Stimulated activated naive CD8-positive, alpha-beta T cell treated with anti-CD3 and anti-CD28 coated beads, Interleukin-15, amount 100 ng/mL, for 72 hours (primary cell): ENCODE measurements around the gene BRD1.

ENCODE experiments used
- ATAC-seq: fragments of 150-1000 bp; cut with Tn5 transposase; 2 replicates; pipeline ENCODE4 v1.10.0; 2021; ENCODE audit warnings: mild to moderate bottlenecking, moderate library complexity
- DNase-seq, 2 donors: peaks; one replicate each; pipeline ENCODE4 v3.0.0; 2021 to 2022
- H3K27ac Mint-ChIP-seq, 2 donors: one replicate each; pipeline ENCODE4 v1.8.0; 2022; ENCODE audit warnings: mild to moderate bottlenecking in 2 of 2, mixed read lengths in 2 of 2, moderate library complexity in 2 of 2
- H3K27me3 Mint-ChIP-seq: one replicate; pipeline ENCODE4 v1.8.0; 2022; ENCODE audit warnings: mixed read lengths
- H3K4me1 Mint-ChIP-seq: one replicate; pipeline ENCODE4 v1.8.0; 2022; ENCODE audit warnings: mild to moderate bottlenecking, mixed read lengths
- H3K4me3 Mint-ChIP-seq, 2 donors: one replicate each; pipeline ENCODE4 v1.8.0; 2022; ENCODE audit warnings: mild to moderate bottlenecking in 2 of 2, mixed read lengths in 2 of 2, moderate library complexity in 1 of 2
- H3K9me3 Mint-ChIP-seq, 2 donors: one replicate each; pipeline ENCODE4 v1.8.0; 2022; ENCODE audit warnings: mixed read lengths in 2 of 2

Gene BRD1

DNA sequence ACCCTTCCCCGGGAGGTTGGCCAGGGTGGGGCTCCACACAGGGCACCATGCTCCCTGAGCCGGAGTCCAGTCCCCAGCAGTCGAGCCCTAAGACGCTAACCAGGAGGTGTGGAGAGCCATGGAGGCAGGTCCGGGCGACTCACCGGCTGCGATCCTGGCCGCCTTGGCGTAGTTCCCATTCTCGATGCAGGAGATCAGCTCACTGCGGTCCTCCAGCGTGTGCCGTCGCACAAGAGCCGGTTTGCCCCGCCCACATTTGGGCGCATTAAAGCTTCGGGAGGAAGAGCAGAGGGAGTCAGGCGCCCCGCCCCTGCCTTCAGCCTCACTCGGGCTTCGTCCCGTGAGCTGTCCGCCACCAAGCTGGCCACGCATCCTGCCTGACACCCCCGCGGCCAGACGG lies 50.8 kb downstream of the BRD1 start:
- no peak overlapping the region for H3K4me3 Mint-ChIP-seq
- H3K27me3 Mint-ChIP-seq = no peaks in the 10 kb centered on the region
- ATAC-seq (no peak), DNase-seq (no peak)
- H3K9me3 Mint-ChIP-seq = no peaks in the 10 kb centered on the region
- H3K4me1 Mint-ChIP-seq = peaks cover 27% of the 10 kb centered on the region
- H3K27ac Mint-ChIP-seq = peak overlapping the region in 1 of 2 donors; percentile 52

- no peak for DNase-seq
- H3K4me1 Mint-ChIP-seq = peaks cover 27% of the 10 kb centered on the region
- peak; percentile 7 for ATAC-seq
- H3K27ac Mint-ChIP-seq = peak overlapping the region in 1 of 2 donors; percentile 65
- no peaks in the 10 kb centered on the region for H3K9me3 Mint-ChIP-seq
- no peaks in the 10 kb centered on the region for H3K27me3 Mint-ChIP-seq
- no peak overlapping the region for H3K4me3 Mint-ChIP-seq
Observed at GRCh38 chr22:49775867-49776511, 51.7 kb downstream of the BRD1 start.

- DNase-seq (no peak), ATAC-seq (no peak)
- Mint-ChIP-seq H3K4me3 (peak overlapping the region in 1 of 2 donors; percentile 44), H3K4me1 (peaks cover 32% of the 10 kb centered on the region), H3K27me3 (no peaks in the 10 kb centered on the region), H3K27ac (peak overlapping the region in 1 of 2 donors; percentile 68), H3K9me3 (no peaks in the 10 kb centered on the region)
Observed at GRCh38 chr22:49775191-49775866, 52.3 kb downstream of the BRD1 start.

GRCh38 chr22:49774499-49775151 lies 53.0 kb downstream of the BRD1 start:
- Mint-ChIP-seq H3K4me1 (peaks cover 28% of the 10 kb centered on the region), H3K4me3 (no peak overlapping the region), H3K9me3 (no peaks in the 10 kb centered on the region), H3K27ac (peak overlapping the region; percentile 61 to 68), H3K27me3 (no peaks in the 10 kb centered on the region)
- DNase-seq = no peak
- no peak for ATAC-seq

DNA sequence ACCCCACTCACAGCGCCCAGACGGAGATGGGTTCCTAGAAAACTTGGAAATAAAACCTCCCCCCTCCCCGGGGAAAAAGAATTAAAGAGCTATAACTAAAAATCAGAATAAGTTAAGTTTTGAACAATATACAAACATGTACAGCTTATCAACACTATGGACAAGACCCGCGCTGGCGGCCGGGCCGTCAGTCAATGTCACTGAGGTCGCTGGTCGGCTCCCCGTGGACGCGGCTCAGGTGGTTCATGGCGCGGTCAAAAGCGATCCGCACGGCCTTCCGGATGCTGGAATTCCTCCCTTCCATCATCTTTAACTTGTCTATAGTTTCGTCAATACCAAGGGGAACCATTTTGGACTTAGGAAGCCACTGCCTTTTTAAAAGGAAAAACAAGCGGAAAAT lies 53.6 kb downstream of the BRD1 start:
- ATAC-seq (no peak), DNase-seq (no peak)
- Mint-ChIP-seq H3K27ac (no peak overlapping the region), H3K9me3 (no peaks in the 10 kb centered on the region), H3K27me3 (no peaks in the 10 kb centered on the region), H3K4me3 (no peak overlapping the region), H3K4me1 (peaks cover 28% of the 10 kb centered on the region)

DNA sequence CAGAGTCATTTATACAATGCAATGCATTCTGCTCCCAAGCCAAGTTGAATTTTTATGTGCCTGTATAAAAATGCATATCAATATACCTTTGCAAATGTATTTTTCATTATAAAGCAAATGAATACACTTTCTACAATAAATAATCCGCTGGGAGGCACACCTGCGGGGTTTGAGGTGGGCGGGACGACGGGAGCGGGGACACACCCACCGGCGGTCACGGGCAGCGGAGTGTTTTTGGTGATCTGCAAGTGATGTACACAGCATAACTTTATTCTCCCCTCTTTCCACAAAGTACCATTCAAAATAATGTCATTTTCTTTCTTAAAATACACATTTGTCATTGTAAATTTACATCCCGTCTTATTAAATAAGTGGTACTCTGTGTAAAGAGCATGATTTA lies 54.1 kb downstream of the BRD1 start:
- no peak for DNase-seq
- no peak overlapping the region for H3K27ac Mint-ChIP-seq
- H3K9me3 Mint-ChIP-seq = no peaks in the 10 kb centered on the region
- ATAC-seq = no peak
- H3K4me1 Mint-ChIP-seq = peaks cover 28% of the 10 kb centered on the region
- H3K27me3 Mint-ChIP-seq = no peaks in the 10 kb centered on the region
- H3K4me3 Mint-ChIP-seq = no peak overlapping the region

DNA sequence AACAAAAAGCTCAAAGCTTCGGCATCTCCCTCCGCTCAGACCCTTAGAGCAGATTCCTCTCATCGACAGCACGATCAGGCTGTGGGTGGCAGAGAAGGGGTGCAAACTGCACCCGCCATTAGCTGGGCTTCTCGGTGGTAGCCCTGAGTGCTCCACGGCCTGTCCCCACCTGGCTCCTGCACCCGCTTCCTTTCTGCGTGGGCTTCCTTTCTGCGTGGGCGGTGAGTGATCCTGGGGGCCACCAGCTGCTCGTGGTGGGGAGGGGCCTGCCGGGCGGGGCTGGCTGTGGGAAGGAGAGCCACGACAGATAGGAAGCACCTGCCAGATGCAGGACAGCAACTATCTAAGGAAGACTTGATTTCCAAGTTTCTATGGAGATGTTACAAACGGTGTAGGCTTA lies 55.0 kb downstream of the BRD1 start:
- ATAC-seq (no peak), DNase-seq (no peak)
- peaks cover 30% of the 10 kb centered on the region for H3K4me1 Mint-ChIP-seq
- no peak overlapping the region for H3K27ac Mint-ChIP-seq
- no peak overlapping the region for H3K4me3 Mint-ChIP-seq
- H3K9me3 Mint-ChIP-seq = no peaks in the 10 kb centered on the region
- no peaks in the 10 kb centered on the region for H3K27me3 Mint-ChIP-seq

DNA sequence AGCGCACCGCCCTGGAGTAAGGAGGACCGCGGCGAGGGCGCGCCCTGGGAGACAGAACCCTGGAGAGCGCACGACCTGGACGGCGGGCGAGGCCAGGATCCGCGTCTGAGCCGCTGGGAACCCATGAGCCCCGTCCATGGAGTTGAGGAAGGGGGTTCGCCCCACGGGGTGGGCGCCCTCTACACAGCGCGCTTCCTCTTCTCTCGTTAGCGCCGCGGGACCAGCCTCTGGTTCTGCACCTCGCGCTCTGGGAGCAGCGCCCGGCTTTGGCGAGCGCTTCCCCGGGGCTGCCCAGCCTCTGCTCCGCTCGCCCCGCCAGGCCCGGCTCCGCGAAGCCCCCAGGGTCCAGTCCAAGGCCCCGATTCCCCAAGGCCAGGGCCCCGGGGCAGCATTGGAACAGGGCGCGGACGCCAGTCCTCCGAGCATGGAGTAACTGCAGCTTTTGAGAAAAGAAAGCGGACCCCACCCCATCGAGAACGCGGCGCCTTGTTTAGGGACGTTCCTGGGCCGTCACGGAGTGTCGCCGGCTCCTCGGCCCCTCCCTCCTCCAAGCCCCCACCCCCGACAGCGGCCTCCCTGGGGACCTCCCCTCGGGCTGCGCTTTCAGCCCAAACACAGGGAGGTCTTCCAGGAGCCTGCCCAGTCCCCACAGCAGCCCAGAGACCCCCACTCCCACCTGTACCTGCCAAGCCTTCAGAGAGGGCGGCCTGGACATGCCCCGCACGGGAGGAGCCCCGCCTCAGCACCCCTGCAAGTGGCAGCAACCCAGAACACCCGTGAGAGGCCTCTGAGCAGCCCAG lies 56.2 kb downstream of the BRD1 start:
- Mint-ChIP-seq H3K27ac (peak overlapping the region in 1 of 2 donors; percentile 85), H3K27me3 (no peaks in the 10 kb centered on the region), H3K9me3 (peaks cover 6 to 10% of the 10 kb centered on the region in 2 donors), H3K4me3 (peak overlapping the region in 1 of 2 donors; percentile 45), H3K4me1 (peaks cover 37% of the 10 kb centered on the region)
- ATAC-seq = peak; percentile 15
- DNase-seq = no peak

GRCh38 chr22:49770547-49771265 lies 57.0 kb downstream of the BRD1 start:
- H3K4me1 Mint-ChIP-seq = peaks cover 37% of the 10 kb centered on the region
- H3K4me3 Mint-ChIP-seq = no peak overlapping the region
- peak; percentile 48 for ATAC-seq

DNA sequence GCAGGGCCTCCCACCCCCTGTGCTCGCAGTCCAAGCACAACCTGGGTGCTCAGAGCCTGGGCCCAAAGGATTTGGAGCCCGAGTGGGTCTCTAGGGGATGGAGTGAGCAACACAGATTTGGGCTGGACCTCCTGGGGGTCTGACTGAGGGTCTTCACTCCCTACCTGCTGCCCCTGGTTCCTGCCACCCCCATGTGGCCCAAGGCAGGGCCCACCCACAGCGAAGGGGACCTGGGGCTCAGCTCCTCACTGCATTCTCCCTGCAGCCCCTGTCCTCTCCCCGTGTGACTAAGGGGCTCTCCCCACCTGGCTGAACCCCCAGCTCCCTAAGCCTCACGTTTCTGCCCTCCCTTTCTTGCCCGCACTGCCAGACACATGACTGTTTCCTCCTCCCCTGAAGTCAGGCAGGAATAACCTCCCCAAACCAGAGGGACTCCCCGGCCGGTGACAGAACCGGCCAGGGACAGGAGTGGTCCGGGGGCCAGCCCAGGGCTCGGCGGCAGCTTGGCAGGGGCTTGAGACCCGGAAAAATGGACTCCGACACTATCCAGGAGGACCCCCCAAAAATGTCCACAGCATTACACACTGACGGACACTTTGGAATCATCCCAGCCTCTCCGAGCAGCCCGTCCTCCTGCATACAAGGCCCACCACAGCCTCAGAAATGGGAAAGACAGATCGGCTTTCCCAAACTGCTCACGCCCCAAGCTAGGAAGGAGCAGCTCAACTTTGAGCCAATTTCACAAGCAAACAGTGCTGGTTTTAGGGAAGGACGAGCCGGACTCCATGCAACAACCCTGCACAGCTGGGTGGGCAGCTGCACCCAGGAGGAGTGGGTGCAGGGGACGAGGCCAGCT lies 57.8 kb downstream of the BRD1 start:
- ATAC-seq (no peak), DNase-seq (no peak)
- Mint-ChIP-seq H3K27ac (peak overlapping the region in 1 of 2 donors; percentile 48), H3K27me3 (no peaks in the 10 kb centered on the region), H3K9me3 (peaks cover 6 to 10% of the 10 kb centered on the region in 2 donors), H3K4me1 (peaks cover 33% of the 10 kb centered on the region), H3K4me3 (no peak overlapping the region)

More at GRCh38 chr22:49770547-49771265, 57.0 kb downstream of the BRD1 start:
- Mint-ChIP-seq H3K9me3 (peaks cover 6 to 10% of the 10 kb centered on the region in 2 donors), H3K27me3 (no peaks in the 10 kb centered on the region), H3K27ac (peak overlapping the region in 1 of 2 donors; percentile 80)
- DNase-seq = no peak

GRCh38 chr22:49768951-49769690 lies 58.6 kb downstream of the BRD1 start:
- peaks cover 6 to 10% of the 10 kb centered on the region in 2 donors for H3K9me3 Mint-ChIP-seq
- DNase-seq = no peak
- no peak overlapping the region for H3K4me3 Mint-ChIP-seq
- H3K27ac Mint-ChIP-seq = peak overlapping the region in 1 of 2 donors; percentile 67
- peak; percentile 16 for ATAC-seq
- H3K4me1 Mint-ChIP-seq = peaks cover 31% of the 10 kb centered on the region
- no peaks in the 10 kb centered on the region for H3K27me3 Mint-ChIP-seq

DNA sequence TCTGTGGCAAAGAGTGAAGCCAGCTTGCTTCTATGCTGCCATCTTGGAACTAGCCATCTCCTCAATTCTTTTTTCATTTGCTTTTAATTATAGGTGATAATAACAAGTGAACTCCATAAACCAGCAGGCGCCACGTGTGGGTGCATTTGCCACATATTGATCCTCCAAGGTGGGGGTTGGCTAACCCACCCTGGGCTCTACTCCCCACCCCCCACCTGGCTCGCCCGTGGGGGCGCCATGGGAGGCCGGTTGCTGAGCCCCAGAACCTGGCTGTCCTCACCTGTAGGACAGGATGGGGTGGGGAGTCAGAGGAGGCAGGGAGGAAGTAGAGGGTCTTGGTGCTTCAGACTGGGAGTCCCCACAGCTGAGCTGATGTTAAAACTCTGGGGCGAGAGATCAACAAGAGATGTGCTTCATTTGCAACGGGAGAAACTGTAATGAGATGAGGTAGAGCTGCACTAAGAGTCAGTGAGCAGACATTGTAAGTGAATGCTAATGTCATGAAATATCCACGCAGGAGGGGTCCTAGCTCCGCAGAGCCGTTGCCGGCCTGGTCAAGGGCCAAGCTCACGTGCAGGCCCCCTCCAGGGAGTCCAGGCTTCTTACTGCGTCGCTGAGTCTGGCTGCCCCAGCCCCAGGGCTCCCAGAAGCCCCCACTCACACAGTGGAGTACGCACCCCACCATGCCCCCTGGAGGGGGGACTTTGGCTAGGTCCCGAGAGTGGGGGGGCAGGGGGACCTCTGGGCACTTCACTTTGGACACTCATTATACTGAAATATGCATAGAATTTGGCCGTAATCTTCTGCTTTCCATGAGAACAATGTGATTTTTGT lies 59.4 kb downstream of the BRD1 start:
- DNase-seq = no peak
- H3K27me3 Mint-ChIP-seq = no peaks in the 10 kb centered on the region
- no peak for ATAC-seq

More for the DNA sequence above, 59.4 kb downstream of the BRD1 start:
- Mint-ChIP-seq H3K4me1 (peaks cover 31% of the 10 kb centered on the region), H3K27ac (peak overlapping the region in 1 of 2 donors; percentile 35), H3K9me3 (peaks cover 6 to 10% of the 10 kb centered on the region in 2 donors), H3K4me3 (no peak overlapping the region)
